ENCODE results near the gene CHRNE.
"Not testable (repeated sequence)": the region's sequence is repeated elsewhere in the genome, so short reads cannot be mapped to it uniquely, and the experiment has no call there.

Gene CHRNE

GRCh38 chr17:4881761-4882555, 20.9 kb downstream of the CHRNE start:
- DNase-seq: peak; percentile 1

GRCh38 chr17:4880857-4881256, 22.0 kb downstream of the CHRNE start:
- DNase-seq: no peak

GRCh38 chr17:4879601-4880000, 23.3 kb downstream of the CHRNE start:
- DNase-seq: no peak

GRCh38 chr17:4877089-4877488, 25.8 kb downstream of the CHRNE start:
- DNase-seq: no peak

- no peak for DNase-seq
Measured at GRCh38 chr17:4872786-4873185, 30.1 kb downstream of the CHRNE start.

GRCh38 chr17:4870855-4871254, 32.0 kb downstream of the CHRNE start:
- DNase-seq: no peak

GRCh38 chr17:4869058-4869998, 33.6 kb downstream of the CHRNE start:
- DNase-seq: not testable (repeated sequence)

- DNase-seq: not testable (repeated sequence)
Measured at GRCh38 chr17:4867535-4867934, 35.4 kb downstream of the CHRNE start.

- no peak for DNase-seq
Measured at GRCh38 chr17:4863321-4863720, 39.6 kb downstream of the CHRNE start.

- DNase-seq: no peak
Measured at GRCh38 chr17:4862720-4863119, 40.2 kb downstream of the CHRNE start.

GRCh38 chr17:4861052-4861451, 41.8 kb downstream of the CHRNE start:
- no peak for DNase-seq

- DNase-seq: no peak
Measured at GRCh38 chr17:4860651-4861050, 42.2 kb downstream of the CHRNE start.

- DNase-seq: no peak
Measured at GRCh38 chr17:4859816-4860625, 42.9 kb downstream of the CHRNE start.

- DNase-seq: no peak
Measured at GRCh38 chr17:4858882-4859260, 44.0 kb downstream of the CHRNE start.

- no peak for DNase-seq
Measured at GRCh38 chr17:4858068-4858881, 44.6 kb downstream of the CHRNE start.

- DNase-seq: not testable (repeated sequence)
Measured at GRCh38 chr17:4857347-4857746, 45.6 kb downstream of the CHRNE start.

- no peak for DNase-seq
Measured at GRCh38 chr17:4856937-4857314, 46.0 kb downstream of the CHRNE start.

- DNase-seq: no peak
Measured at GRCh38 chr17:4856271-4856936, 46.5 kb downstream of the CHRNE start.

GRCh38 chr17:4854111-4854681, 48.7 kb downstream of the CHRNE start:
- DNase-seq: no peak

GRCh38 chr17:4853208-4853671, 49.7 kb downstream of the CHRNE start:
- no peak for DNase-seq

GRCh38 chr17:4852567-4853207, 50.2 kb downstream of the CHRNE start:
- no peak for DNase-seq

Data from NCI-H774 (cell line).